ENCODE data around the gene NLRP7. TPM values are rescaled to one million over a fixed set of nuclear protein-coding genes. Genes with fewer than 3 reads are reported as not detected.
"Not testable (repeated sequence)": the region's sequence is repeated elsewhere in the genome, so short reads cannot be mapped to it uniquely, and the experiment has no call there.

NLRP7 gene
- total RNA-seq, 1 donor from 2014 or later, result 0.15 TPM

GRCh38 chr19:54905803-54906511 lies 41.4 kb downstream of the NLRP7 start, which contains the start of gene NCR1:
NCR1 (plus strand) TSS chr19:54906148; CDS start chr19:54906188, 40 bp downstream.
- Histone ChIP-seq H3K4me1 (no peaks in the 10 kb centered on the region), H3K9me3 (no peaks in the 10 kb centered on the region), H3K27ac (no peak within 1 kb of the TSS), H3K4me3 (peak within 1 kb of the TSS; percentile 6), H3K36me3 (no peaks in the 10 kb centered on the region), H3K27me3 (ENCODE audit: low read depth) (peaks cover 10% of the 10 kb centered on the region)
- intact Hi-C loops (cut with DNase I), result no loop called here
- ATAC-seq (peak; percentile 29 to 37), DNase-seq (no peak)
- TF ChIP-seq CTCF (IDR thresholded peaks at IDR 0.05), result no peak

- ATAC-seq, result no peak
- no peaks in the 10 kb centered on the region for H3K36me3 ChIP-seq
- no peaks in the 10 kb centered on the region for H3K4me1 ChIP-seq
- peaks cover 10% of the 10 kb centered on the region for H3K27me3 ChIP-seq (ENCODE audit: low read depth)
- no peak for DNase-seq
- no peak overlapping the region for H3K27ac ChIP-seq
- no peak for TF ChIP-seq CTCF (IDR thresholded peaks at IDR 0.05)
- no peak overlapping the region for H3K4me3 ChIP-seq
- intact Hi-C loops (cut with DNase I), result no loop called here
- no peaks in the 10 kb centered on the region for H3K9me3 ChIP-seq
These were observed 41.9 kb downstream of the NLRP7 start for GRCh38 chr19:54905421-54905802.

- intact Hi-C loops (cut with DNase I), result not testable (repeated sequence)
These were observed 43.1 kb downstream of the NLRP7 start for GRCh38 chr19:54904261-54904660.

GRCh38 chr19:54903303-54903702 lies 44.0 kb downstream of the NLRP7 start:
- no peaks in the 10 kb centered on the region for H3K36me3 ChIP-seq
- no peak overlapping the region for H3K4me3 ChIP-seq
- H3K27ac ChIP-seq, result no peak overlapping the region
- DNase-seq (no peak), ATAC-seq (no peak)
- H3K27me3 ChIP-seq (ENCODE audit: low read depth), result peaks cover 10% of the 10 kb centered on the region
- H3K4me1 ChIP-seq, result no peaks in the 10 kb centered on the region
- intact Hi-C loops (cut with DNase I), result no loop called here
- no peaks in the 10 kb centered on the region for H3K9me3 ChIP-seq
- TF ChIP-seq CTCF (IDR thresholded peaks at IDR 0.05), result no peak

More at GRCh38 chr19:54904261-54904660, 43.1 kb downstream of the NLRP7 start:
- not testable (repeated sequence) for ATAC-seq, DNase-seq, H3K9me3 ChIP-seq, H3K27ac ChIP-seq, H3K36me3 ChIP-seq, H3K4me3 ChIP-seq, H3K4me1 ChIP-seq
- H3K27me3 ChIP-seq (ENCODE audit: low read depth), result peaks cover 10% of the 10 kb centered on the region

- no peaks in the 10 kb centered on the region for H3K36me3 ChIP-seq
- H3K27me3 ChIP-seq (ENCODE audit: low read depth), result peaks cover 10% of the 10 kb centered on the region
- no peak overlapping the region for H3K4me3 ChIP-seq
- H3K27ac ChIP-seq, result no peak overlapping the region
- H3K4me1 ChIP-seq, result no peaks in the 10 kb centered on the region
- no peak for TF ChIP-seq CTCF (IDR thresholded peaks at IDR 0.05)
- no peak for DNase-seq
- intact Hi-C loops (cut with DNase I), result no loop called here
- no peaks in the 10 kb centered on the region for H3K9me3 ChIP-seq
- no peak for ATAC-seq
These were observed 45.3 kb downstream of the NLRP7 start for GRCh38 chr19:54902061-54902460.

GRCh38 chr19:54901153-54901552 lies 46.2 kb downstream of the NLRP7 start:
- H3K9me3 ChIP-seq; intact Hi-C loops (cut with DNase I); H3K27ac ChIP-seq; H3K4me1 ChIP-seq; H3K27me3 ChIP-seq (ENCODE audit: low read depth); H3K4me3 ChIP-seq; H3K36me3 ChIP-seq: not testable (repeated sequence)
- DNase-seq, result peak; percentile 85
- peak in 1 of 2 donors; percentile 43 for ATAC-seq

- H3K27me3 ChIP-seq (ENCODE audit: low read depth); H3K36me3 ChIP-seq; H3K4me1 ChIP-seq; ATAC-seq; DNase-seq; H3K4me3 ChIP-seq; intact Hi-C loops (cut with DNase I); H3K27ac ChIP-seq; H3K9me3 ChIP-seq: not testable (repeated sequence)
These were observed 47.7 kb downstream of the NLRP7 start for GRCh38 chr19:54899646-54900045.

GRCh38 chr19:54898685-54899084 lies 48.6 kb downstream of the NLRP7 start:
- intact Hi-C loops (cut with DNase I); H3K9me3 ChIP-seq; H3K27me3 ChIP-seq (ENCODE audit: low read depth); DNase-seq; H3K4me3 ChIP-seq; H3K27ac ChIP-seq; H3K36me3 ChIP-seq; H3K4me1 ChIP-seq; ATAC-seq: not testable (repeated sequence)
